HG03066 (cell line): ENCODE results near the gene OR5M10.
"Not testable (repeated sequence)": the region's sequence is repeated elsewhere in the genome, so short reads cannot be mapped to it uniquely, and the experiment has no call there.

Experiments used
- ATAC-seq: cut with Tn5 transposase; IDR thresholded peaks from one replicate; pipeline ENCODE4 v1.9.1; 2021; ENCODE audit warnings: low read depth; ENCODE audit not compliant: unreplicated experiment

OR5M10 gene

DNA sequence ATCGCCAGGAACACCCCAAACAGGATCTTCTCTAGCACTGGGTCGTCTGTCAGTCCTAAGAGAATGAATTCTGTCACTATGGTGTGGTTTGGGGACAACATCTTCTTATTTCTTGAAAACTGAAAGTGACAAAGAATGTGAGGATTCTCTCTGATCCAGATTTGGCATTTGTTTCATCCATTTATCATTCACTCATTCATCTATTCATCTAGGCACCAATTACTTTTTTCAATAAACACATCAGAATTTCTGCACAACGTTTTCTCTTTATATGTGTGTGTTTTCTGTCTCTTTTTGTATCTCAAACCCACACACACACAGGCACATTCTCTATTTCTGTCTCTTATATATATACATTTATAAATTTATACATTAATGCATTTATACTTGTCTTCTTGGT, at the start of gene OR5M10:
Gene OR5M10, minus strand, starts transcription at position 101 of the 400 bp plus-strand sequence. Its CDS starts 0 bp downstream, at position 101.
- ATAC-seq: no peak

- ATAC-seq: no peak
Measured at GRCh38 chr11:56625946-56626345, 48.4 kb upstream of the OR5M10 start.

- no peak for ATAC-seq
Measured at GRCh38 chr11:56624661-56625110, 47.2 kb upstream of the OR5M10 start.

DNA sequence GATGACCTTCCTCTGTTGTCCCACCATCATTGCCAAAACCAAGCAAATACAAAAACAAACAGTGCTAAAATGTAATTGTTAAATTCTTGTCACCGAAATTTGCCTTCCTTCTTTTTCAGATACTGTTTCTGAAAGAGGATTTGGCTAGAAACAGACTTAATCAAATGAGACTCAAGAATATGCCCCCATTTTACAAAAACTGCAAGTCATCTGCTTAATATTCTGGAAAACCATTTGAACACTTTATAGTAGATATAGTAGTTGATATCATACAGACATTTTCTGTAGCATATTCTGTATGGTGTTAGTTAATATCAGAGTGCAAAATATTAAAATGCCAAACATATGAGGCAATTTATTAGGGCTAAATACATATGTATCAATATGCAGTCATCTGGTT, 33.7 kb upstream of the OR5M10 start:
- ATAC-seq: no peak

DNA sequence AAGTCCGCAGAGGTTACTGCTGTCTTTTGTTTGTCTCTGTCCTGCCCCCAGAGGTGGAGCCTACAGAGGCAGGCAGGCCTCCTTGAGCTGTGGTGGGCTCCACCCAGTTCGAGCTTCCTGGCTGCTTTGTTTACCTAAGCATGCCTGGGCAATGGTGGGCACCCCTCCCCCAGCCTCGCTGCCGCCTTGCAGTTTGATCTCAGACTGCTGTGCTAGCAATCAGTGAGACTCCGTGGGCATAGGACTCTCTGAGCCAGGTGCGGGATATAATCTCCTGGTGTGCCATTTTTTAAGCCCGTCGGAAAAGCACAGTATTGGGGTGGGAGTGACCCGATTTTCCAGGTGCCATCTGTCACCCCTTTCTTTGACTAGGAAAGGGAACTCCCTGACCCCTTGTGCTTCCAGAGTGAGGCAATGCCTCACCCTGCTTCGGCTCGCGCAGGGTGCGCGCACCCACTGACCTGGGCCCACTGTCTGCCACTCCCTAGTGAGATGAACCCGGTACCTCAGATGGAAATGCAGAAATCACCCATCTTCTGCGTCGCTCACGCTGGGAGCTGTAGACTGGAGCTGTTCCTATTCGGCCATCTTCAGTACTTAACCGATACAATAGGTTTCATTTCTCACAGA, 14.7 kb upstream of the OR5M10 start:
- not testable (repeated sequence) for ATAC-seq

DNA sequence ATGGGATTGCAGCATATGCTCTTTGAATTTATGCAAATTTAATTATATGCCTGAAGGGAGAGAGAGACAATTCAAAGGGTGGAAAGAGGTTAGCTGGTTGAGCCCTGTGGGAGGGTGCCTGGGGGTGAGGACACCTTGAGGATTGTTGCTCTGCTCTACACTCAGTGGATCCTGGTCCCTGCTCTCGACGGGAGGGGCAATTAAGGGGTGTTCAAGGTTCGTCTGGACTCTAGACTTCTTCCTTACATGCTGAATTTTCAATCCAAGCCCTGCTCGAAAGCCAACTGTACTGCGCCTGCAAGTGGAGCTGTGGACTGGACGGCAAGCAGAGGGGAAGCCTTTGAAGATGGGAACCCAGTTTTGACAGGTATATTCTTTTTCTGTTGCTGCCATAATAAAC, 18.9 kb downstream of the OR5M10 start:
- no peak for ATAC-seq

- not testable (repeated sequence) for ATAC-seq
Measured at GRCh38 chr11:56554691-56555090, 22.8 kb downstream of the OR5M10 start.

GRCh38 chr11:56545531-56545930, 32.0 kb downstream of the OR5M10 start:
- ATAC-seq: no peak

- no peak for ATAC-seq
Measured at GRCh38 chr11:56543739-56544138, 33.8 kb downstream of the OR5M10 start.

DNA sequence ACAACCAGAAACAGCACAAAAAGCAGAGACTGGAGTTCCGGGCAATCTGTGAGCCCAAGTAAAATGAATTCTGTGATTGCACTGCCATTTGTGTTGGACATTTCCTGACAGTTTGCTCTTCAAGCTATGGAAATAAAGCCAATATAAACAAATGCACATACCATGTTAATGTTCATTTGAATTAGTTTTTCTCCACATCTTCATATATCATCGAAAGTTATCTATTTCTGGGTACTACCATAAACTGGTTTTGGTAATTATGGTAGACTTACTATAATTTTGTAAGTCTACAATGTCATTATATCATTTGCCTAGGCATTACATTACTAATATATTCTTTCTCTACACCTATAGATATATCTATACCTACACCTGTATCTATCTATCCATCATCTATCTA, 34.4 kb downstream of the OR5M10 start, which contains the start of gene OR5M11:
Gene OR5M11, minus strand, starts transcription at position 101 of the 400 bp plus-strand sequence. Its CDS starts 0 bp downstream, at position 101.
- ATAC-seq: no peak

DNA sequence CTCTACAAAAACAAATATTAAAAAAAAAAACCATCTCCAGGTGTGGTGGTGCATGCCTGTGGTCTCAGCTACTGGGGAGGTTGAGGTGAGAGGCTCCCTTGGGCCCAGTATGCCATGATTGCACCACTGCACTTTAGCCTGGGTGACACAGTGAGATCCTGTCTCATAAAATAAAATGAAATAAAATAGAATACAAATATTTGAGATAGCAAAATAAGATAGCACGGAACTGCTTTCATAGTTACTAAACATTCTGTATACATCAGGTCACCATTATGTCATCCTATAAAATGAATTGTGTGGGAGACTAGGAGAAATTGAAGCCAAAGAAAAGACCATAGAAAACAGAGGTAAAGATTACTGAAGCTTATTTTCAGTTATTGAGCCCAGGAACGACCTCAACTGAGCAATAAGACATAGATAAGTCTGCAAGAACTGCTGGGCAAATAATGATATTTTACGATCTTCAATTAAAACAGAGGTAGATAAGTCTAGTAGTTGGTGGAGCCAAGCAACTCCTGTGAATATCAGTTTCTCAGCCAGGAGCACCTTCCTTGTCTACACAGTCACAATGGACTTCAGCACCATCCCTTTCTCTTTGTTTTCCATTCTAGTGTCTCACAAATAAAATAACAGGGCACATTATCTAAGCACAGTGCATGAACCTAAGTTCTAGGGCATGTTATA, 44.3 kb downstream of the OR5M10 start:
- ATAC-seq: no peak

- no peak for ATAC-seq
Measured at GRCh38 chr11:56531856-56532255, 45.7 kb downstream of the OR5M10 start.
